Liver (tissue), 3 donors: Measurements from ENCODE around the gene FRG2C.
"Not testable (repeated sequence)": the region's sequence is repeated elsewhere in the genome, so short reads cannot be mapped to it uniquely, and the experiment has no call there.

ENCODE experiments used
- CTCF ChIP-seq: fragments of 150-350 bp; IDR thresholded peaks from 2 replicates; pipeline ENCODE4 v1.5.1; 2017; ENCODE audit warnings: improper control_type of control experiment, low read depth, low read length; ENCODE audit not compliant: missing input control
- FOXA2 ChIP-seq: IDR thresholded peaks from 2 replicates; pipeline ENCODE4 v1.6.1; 2016; ENCODE audit warnings: antibody characterized with exemption
- GABPA ChIP-seq, 2 donors: IDR thresholded peaks in 1 of 2; conservative IDR thresholded peaks in 1 of 2; 2 replicates each; pipeline ENCODE4 v1.6.1; 2016; ENCODE audit warnings: antibody characterized with exemption in 2 of 2, mild to moderate bottlenecking in 1 of 2, moderate library complexity in 1 of 2
- JUND ChIP-seq, 2 donors: IDR thresholded peaks; 2 replicates each; pipeline ENCODE4 v1.6.1; 2016; ENCODE audit warnings: antibody characterized with exemption in 2 of 2
- MAX ChIP-seq: IDR thresholded peaks from 2 replicates; pipeline ENCODE4 v1.6.1; 2016; ENCODE audit warnings: antibody characterized with exemption
- NR2F2 ChIP-seq: IDR thresholded peaks from 2 replicates; pipeline ENCODE4 v1.6.1; 2016; ENCODE audit warnings: antibody characterized with exemption
- RAD21 ChIP-seq, 2 donors: IDR thresholded peaks; 2 replicates each; pipeline ENCODE4 v1.6.1; 2016; ENCODE audit warnings: antibody characterized with exemption in 2 of 2, mild to moderate bottlenecking in 2 of 2
- REST ChIP-seq: IDR thresholded peaks from 2 replicates; pipeline ENCODE4 v1.6.1; 2016; ENCODE audit warnings: antibody characterized with exemption, mild to moderate bottlenecking
- YY1 ChIP-seq: IDR thresholded peaks from 2 replicates; pipeline ENCODE4 v1.6.1; 2016; ENCODE audit warnings: antibody characterized with exemption, mild to moderate bottlenecking
- ZBTB33 ChIP-seq: IDR thresholded peaks from 2 replicates; pipeline ENCODE4 v1.6.1; 2016; ENCODE audit warnings: antibody characterized with exemption
- donor health status: healthy.
- donor health status: healthy.

GRCh38 chr3:75621772-75622171, 42.4 kb upstream of the FRG2C start:
- TF ChIP-seq CTCF; MAX; YY1; REST; NR2F2; GABPA (IDR thresholded peaks at IDR 0.05 in 1 of 2, conservative IDR thresholded peaks at IDR 0.05 in 1 of 2); ZBTB33; RAD21 (IDR thresholded peaks at IDR 0.05); JUND (IDR thresholded peaks at IDR 0.05); FOXA2: not testable (repeated sequence)
